NB4 (cell line): ENCODE data around the gene COG3.

Experiments
- MAX ChIP-seq: IDR thresholded peaks from 2 replicates; pipeline ENCODE4 v1.6.1; 2011; ENCODE audit warnings: low read depth, low read length
- MYC ChIP-seq: IDR thresholded peaks from 2 replicates; pipeline ENCODE4 v1.6.1; 2011; ENCODE audit warnings: low read depth, low read length
- POLR2A ChIP-seq: IDR thresholded peaks from 2 replicates; pipeline ENCODE4 v1.6.1; 2011; ENCODE audit warnings: mild to moderate bottlenecking; ENCODE audit not compliant: insufficient read length; ENCODE audit errors: extremely low read depth
- TF ChIP-seq, protein P1 (sequence below): IDR thresholded peaks from one replicate; pipeline ENCODE4 v1.5.1; 2012; ENCODE audit warnings: low read depth, low read length

GRCh38 chr13:45439008-45439407, 25.7 kb upstream of the COG3 start:
- TF ChIP-seq, protein P1, sequence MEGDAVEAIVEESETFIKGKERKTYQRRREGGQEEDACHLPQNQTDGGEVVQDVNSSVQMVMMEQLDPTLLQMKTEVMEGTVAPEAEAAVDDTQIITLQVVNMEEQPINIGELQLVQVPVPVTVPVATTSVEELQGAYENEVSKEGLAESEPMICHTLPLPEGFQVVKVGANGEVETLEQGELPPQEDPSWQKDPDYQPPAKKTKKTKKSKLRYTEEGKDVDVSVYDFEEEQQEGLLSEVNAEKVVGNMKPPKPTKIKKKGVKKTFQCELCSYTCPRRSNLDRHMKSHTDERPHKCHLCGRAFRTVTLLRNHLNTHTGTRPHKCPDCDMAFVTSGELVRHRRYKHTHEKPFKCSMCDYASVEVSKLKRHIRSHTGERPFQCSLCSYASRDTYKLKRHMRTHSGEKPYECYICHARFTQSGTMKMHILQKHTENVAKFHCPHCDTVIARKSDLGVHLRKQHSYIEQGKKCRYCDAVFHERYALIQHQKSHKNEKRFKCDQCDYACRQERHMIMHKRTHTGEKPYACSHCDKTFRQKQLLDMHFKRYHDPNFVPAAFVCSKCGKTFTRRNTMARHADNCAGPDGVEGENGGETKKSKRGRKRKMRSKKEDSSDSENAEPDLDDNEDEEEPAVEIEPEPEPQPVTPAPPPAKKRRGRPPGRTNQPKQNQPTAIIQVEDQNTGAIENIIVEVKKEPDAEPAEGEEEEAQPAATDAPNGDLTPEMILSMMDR = no peak
- no peak for TF ChIP-seq POLR2A
- TF ChIP-seq MAX = no peak
- no peak for TF ChIP-seq MYC
